ENCODE data around the gene SOX6. TPM values are rescaled to one million over a fixed set of nuclear protein-coding genes. Genes with fewer than 3 reads are reported as not detected.
"Not testable (repeated sequence)": the region's sequence is repeated elsewhere in the genome, so short reads cannot be mapped to it uniquely, and the experiment has no call there.

Gene SOX6
- total RNA-seq, 4 donors from 2014 or later = 17.9 to 27.9 (median 23.3) TPM

GRCh38 chr11:16032974-16033373 is 323.4 kb downstream of the SOX6 start:
- H3K4me1 ChIP-seq = no peaks in the 10 kb centered on the region
- no peak overlapping the region for H3K27ac ChIP-seq
- H3K27me3 ChIP-seq = no peaks in the 10 kb centered on the region
- no peaks in the 10 kb centered on the region for H3K9me3 ChIP-seq
- TF ChIP-seq CTCF (IDR thresholded peaks at IDR 0.05) (no peak), POLR2A (IDR thresholded peaks at IDR 0.05) (no peak)
- no peak overlapping the region for H3K4me3 ChIP-seq (replicated peaks in 1 of 3)
- H3K36me3 ChIP-seq = no peaks in the 10 kb centered on the region
- intact Hi-C loops (cut with DNase I) = no loop called here
- DNase-seq = no peak
- WGBS, 2 donors = 97% methylated on average over 3 of the region's 3 CpGs

- 94 to 100% methylated on average over 1 of the region's 1 CpG for WGBS, 2 donors
- no peak for TF ChIP-seq POLR2A (IDR thresholded peaks at IDR 0.05)
- TF ChIP-seq CTCF (IDR thresholded peaks at IDR 0.05) = no peak
- no peak overlapping the region for H3K4me3 ChIP-seq (replicated peaks in 1 of 3)
- H3K9me3 ChIP-seq = no peaks in the 10 kb centered on the region
- no peaks in the 10 kb centered on the region for H3K36me3 ChIP-seq
- DNase-seq = no peak
- intact Hi-C loops (cut with DNase I) = no loop called here
- H3K27me3 ChIP-seq = no peaks in the 10 kb centered on the region
- no peaks in the 10 kb centered on the region for H3K4me1 ChIP-seq
- H3K27ac ChIP-seq = no peak overlapping the region
These were observed 325.1 kb downstream of the SOX6 start for GRCh38 chr11:16031210-16031609.

- H3K36me3 ChIP-seq = no peaks in the 10 kb centered on the region
These were observed 325.7 kb downstream of the SOX6 start for GRCh38 chr11:16030664-16031063.

GRCh38 chr11:16029151-16029550 is 327.2 kb downstream of the SOX6 start:
- WGBS, 2 donors = 92 to 93% methylated on average over 10 of the region's 10 CpGs
- intact Hi-C loops (cut with DNase I) = not testable (repeated sequence)

More at GRCh38 chr11:16030664-16031063, 325.7 kb downstream of the SOX6 start:
- TF ChIP-seq POLR2A (IDR thresholded peaks at IDR 0.05) (no peak), CTCF (IDR thresholded peaks at IDR 0.05) (no peak)
- Histone ChIP-seq H3K9me3 (no peaks in the 10 kb centered on the region), H3K4me3 (replicated peaks in 1 of 3) (no peak overlapping the region), H3K27me3 (no peaks in the 10 kb centered on the region), H3K4me1 (no peaks in the 10 kb centered on the region), H3K27ac (no peak overlapping the region)
- WGBS, 2 donors = 57 to 58% methylated on average over 1 of the region's 1 CpG
- DNase-seq = no peak
- intact Hi-C loops (cut with DNase I) = no loop called here

GRCh38 chr11:16028419-16028818 is 327.9 kb downstream of the SOX6 start:
- H3K9me3 ChIP-seq = no peaks in the 10 kb centered on the region
- DNase-seq = no peak
- no peaks in the 10 kb centered on the region for H3K4me1 ChIP-seq
- no peak for TF ChIP-seq POLR2A (IDR thresholded peaks at IDR 0.05)
- TF ChIP-seq CTCF (IDR thresholded peaks at IDR 0.05) = no peak
- H3K27me3 ChIP-seq = no peaks in the 10 kb centered on the region
- 93 to 96% methylated on average over 6 of the region's 6 CpGs for WGBS, 2 donors
- H3K36me3 ChIP-seq = no peaks in the 10 kb centered on the region
- intact Hi-C loops (cut with DNase I) = no loop called here
- H3K4me3 ChIP-seq (replicated peaks in 1 of 3) = no peak overlapping the region
- no peak overlapping the region for H3K27ac ChIP-seq

More at GRCh38 chr11:16029151-16029550, 327.2 kb downstream of the SOX6 start:
- H3K9me3 ChIP-seq; H3K27me3 ChIP-seq; H3K27ac ChIP-seq; DNase-seq; H3K36me3 ChIP-seq; H3K4me3 ChIP-seq (replicated peaks in 1 of 3); H3K4me1 ChIP-seq: not testable (repeated sequence)

GRCh38 chr11:16027621-16028020 is 328.7 kb downstream of the SOX6 start:
- DNase-seq = no peak
- no peaks in the 10 kb centered on the region for H3K27me3 ChIP-seq
- intact Hi-C loops (cut with DNase I) = no loop called here
- TF ChIP-seq CTCF (IDR thresholded peaks at IDR 0.05) (no peak), POLR2A (IDR thresholded peaks at IDR 0.05) (no peak)
- no peak overlapping the region for H3K27ac ChIP-seq
- no peaks in the 10 kb centered on the region for H3K4me1 ChIP-seq
- 79 to 85% methylated on average over 6 of the region's 6 CpGs for WGBS, 2 donors
- H3K4me3 ChIP-seq (replicated peaks in 1 of 3) = no peak overlapping the region
- H3K9me3 ChIP-seq = no peaks in the 10 kb centered on the region
- no peaks in the 10 kb centered on the region for H3K36me3 ChIP-seq
